ENCODE measurements around the gene HLCS.

- TF ChIP-seq NRF1 (IDR thresholded peaks at IDR 0.05; ENCODE audit: low read depth, low read length) = no peak
- no peak for TF ChIP-seq JUND (IDR thresholded peaks at IDR 0.05)
- TF ChIP-seq SIN3A (IDR thresholded peaks at IDR 0.05; ENCODE audit: borderline replicate concordance, low read depth, low read length) = no peak
These were observed 249.6 kb downstream of the HLCS start for GRCh38 chr21:36716836-36717235.
